IMR-90 (cell line): Measurements from ENCODE around the gene PTTG1IP2. TPM values are rescaled to one million over a fixed set of nuclear protein-coding genes. Genes with fewer than 3 reads are reported as not detected.

Experiments used
- ATAC-seq: fragments of 200-7000 bp; cut with Tn5 transposase; 2 replicates; pipeline ENCODE4 v1.9.1; 2020; ENCODE audit warnings: low read depth, mild to moderate bottlenecking, moderate library complexity
- BruUV-seq: library from RNA; stranded (reverse); fragments of 400-500 nt; replicated peaks from 2 replicates; lab custom pipeline; 2021; lab: Mats Ljungman, UMichigan
- CTCF ChIA-PET: fragments of 300-600 bp; formaldehyde crosslinking; extraction: SDS; loops from one replicate; lab custom pipeline; 2021; ENCODE audit warnings: antibody characterized with exemption; lab: Yijun Ruan, JAX
- POLR2A ChIA-PET: fragments of 300-600 bp; sonication (Branson Sonifier 250); formaldehyde crosslinking; loops from one replicate; lab custom pipeline; 2022; ENCODE audit warnings: antibody characterized with exemption; ENCODE audit not compliant: unreplicated experiment; lab: Charles Lee
- DNase-seq: peaks from one replicate; pipeline ENCODE4 v3.0.0; 2013
- H2AFZ ChIP-seq: replicated peaks from 2 replicates; pipeline ENCODE3; 2013; ENCODE audit warnings: low read length, mild to moderate bottlenecking; ENCODE audit not compliant: poor library complexity
- H2AK5ac ChIP-seq: 2 replicates; pipeline ENCODE4 v1.6.1; 2013; ENCODE audit warnings: low read depth, low read length, inconsistent platforms
- H2AK9ac ChIP-seq: replicated peaks from 2 replicates; pipeline ENCODE3; 2013; ENCODE audit warnings: mild to moderate bottlenecking, low read depth, low read length, moderate library complexity; ENCODE audit not compliant: poor library complexity
- H2BK120ac ChIP-seq: 2 replicates; pipeline ENCODE4 v1.6.1; 2013; ENCODE audit warnings: low read depth, low read length, inconsistent platforms
- H2BK15ac ChIP-seq: 3 replicates; pipeline ENCODE4 v1.6.1; 2013; ENCODE audit warnings: low read depth, low read length, inconsistent platforms
- H2BK20ac ChIP-seq: 2 replicates; pipeline ENCODE4 v1.6.1; 2013; ENCODE audit warnings: low read depth, mild to moderate bottlenecking, inconsistent platforms, low read length, moderate library complexity
- H2BK5ac ChIP-seq: 2 replicates; pipeline ENCODE4 v1.6.1; 2013; ENCODE audit warnings: mild to moderate bottlenecking, low read depth, low read length, inconsistent platforms; ENCODE audit not compliant: poor library complexity, severe bottlenecking
- H3K14ac ChIP-seq: replicated peaks from 2 replicates; pipeline ENCODE4 v1.6.1; 2013; ENCODE audit warnings: low read depth, low read length, inconsistent platforms
- H3K18ac ChIP-seq: 2 replicates; pipeline ENCODE4 v1.6.1; 2013; ENCODE audit warnings: low read depth, low read length, control low read depth
- H3K23ac ChIP-seq: 2 replicates; pipeline ENCODE4 v1.6.1; 2013; ENCODE audit warnings: low read depth, low read length, inconsistent platforms
- H3K27ac ChIP-seq: 2 replicates; pipeline ENCODE4 v1.5.1; 2013; ENCODE audit warnings: mild to moderate bottlenecking, control low read depth, low read length; ENCODE audit not compliant: insufficient read depth
- H3K27me3 ChIP-seq: 2 replicates; pipeline ENCODE4 v1.6.1; 2013; ENCODE audit warnings: low read length; ENCODE audit not compliant: control insufficient read depth, insufficient read depth
- H3K36me3 ChIP-seq: 2 replicates; pipeline ENCODE4 v1.6.1; 2013; ENCODE audit warnings: low read length, mixed read lengths; ENCODE audit not compliant: control insufficient read depth, insufficient read depth
- H3K4ac ChIP-seq: 2 replicates; pipeline ENCODE4 v1.6.1; 2013; ENCODE audit warnings: low read depth, low read length, inconsistent platforms
- H3K4me1 ChIP-seq: 2 replicates; pipeline ENCODE4 v1.6.1; 2013; ENCODE audit warnings: low read length, mixed read lengths; ENCODE audit not compliant: control insufficient read depth, insufficient read depth
- H3K4me2 ChIP-seq: 2 replicates; pipeline ENCODE4 v1.6.1; 2013; ENCODE audit warnings: low read depth, mild to moderate bottlenecking, control low read depth, low read length, moderate library complexity
- H3K4me3 ChIP-seq: 2 replicates; pipeline ENCODE4 v1.5.1; 2013; ENCODE audit warnings: low read depth, mild to moderate bottlenecking, control low read depth, low read length, moderate library complexity; ENCODE audit not compliant: insufficient read depth
- H3K56ac ChIP-seq: 2 replicates; pipeline ENCODE4 v1.6.1; 2013; ENCODE audit warnings: low read length, inconsistent platforms; ENCODE audit not compliant: insufficient read depth; ENCODE audit errors: extremely low read depth
- H3K79me1 ChIP-seq, 2 experiments: 2 replicates each; pipeline ENCODE4 v1.6.1; 2013; ENCODE audit warnings: low read length in 2 of 2, inconsistent platforms in 1 of 2, low read depth in 1 of 2
- H3K9ac ChIP-seq: 2 replicates; pipeline ENCODE4 v1.6.1; 2013; ENCODE audit warnings: low read depth, low read length, control low read depth
- H3K9me1 ChIP-seq: 2 replicates; pipeline ENCODE4 v1.6.1; 2013; ENCODE audit warnings: low read length, inconsistent platforms; ENCODE audit not compliant: insufficient read depth
- H3K9me3 ChIP-seq: 2 replicates; pipeline ENCODE4 v1.6.1; 2013; ENCODE audit warnings: low read length; ENCODE audit not compliant: control insufficient read depth, insufficient read depth
- H4K20me1 ChIP-seq: 2 replicates; pipeline ENCODE4 v1.6.1; 2013; ENCODE audit warnings: low read length, inconsistent platforms; ENCODE audit not compliant: insufficient read depth
- H4K5ac ChIP-seq: 2 replicates; pipeline ENCODE4 v1.6.1; 2013; ENCODE audit warnings: mild to moderate bottlenecking, low read depth, low read length, control low read depth
- H4K8ac ChIP-seq, 2 experiments: 2 replicates each; pipeline ENCODE4 v1.6.1; 2013; ENCODE audit warnings: low read depth in 2 of 2, low read length in 2 of 2, control low read depth in 1 of 2, inconsistent platforms in 1 of 2
- H4K91ac ChIP-seq: 2 replicates; pipeline ENCODE4 v1.6.1; 2013; ENCODE audit warnings: low read depth, low read length, inconsistent platforms; ENCODE audit not compliant: insufficient read depth
- BHLHE40 ChIP-seq: fragments of 150-350 bp; IDR thresholded peaks from 2 replicates; pipeline ENCODE4 v1.6.1; 2016; ENCODE audit warnings: mild to moderate bottlenecking, low read depth, low read length
- CEBPB ChIP-seq: IDR thresholded peaks from 2 replicates; pipeline ENCODE4 v1.6.1; 2012; ENCODE audit warnings: low read depth, low read length, improper control_type of control experiment
- CHD1 ChIP-seq: IDR thresholded peaks from 2 replicates; pipeline ENCODE4 v1.6.1; 2012; ENCODE audit warnings: low read depth, low read length, improper control_type of control experiment
- FOS ChIP-seq: fragments of 150-350 bp; IDR thresholded peaks from 2 replicates; pipeline ENCODE4 v1.6.1; 2016; ENCODE audit warnings: low read depth, low read length
- MAFK ChIP-seq: IDR thresholded peaks from 2 replicates; pipeline ENCODE4 v1.6.1; 2012; ENCODE audit warnings: low read depth, low read length, improper control_type of control experiment
- MXI1 ChIP-seq: IDR thresholded peaks from 2 replicates; pipeline ENCODE4 v1.6.1; 2012; ENCODE audit warnings: low read depth, mild to moderate bottlenecking, low read length, moderate library complexity, borderline replicate concordance
- POLR2A ChIP-seq: IDR thresholded peaks from 2 replicates; pipeline ENCODE4 v1.6.1; 2012; ENCODE audit warnings: mild to moderate bottlenecking, low read depth, low read length
- RAD21 ChIP-seq: IDR thresholded peaks from 2 replicates; pipeline ENCODE4 v1.6.1; 2012; ENCODE audit warnings: low read length, improper control_type of control experiment
- RCOR1 ChIP-seq: IDR thresholded peaks from 2 replicates; pipeline ENCODE4 v1.6.1; 2012; ENCODE audit warnings: mild to moderate bottlenecking, low read length, improper control_type of control experiment; ENCODE audit not compliant: insufficient replicate concordance
- RFX5 ChIP-seq: IDR thresholded peaks from 2 replicates; pipeline ENCODE4 v1.8.0; 2012; ENCODE audit warnings: low read depth, mild to moderate bottlenecking, low read length, moderate library complexity
- SMC3 ChIP-seq: fragments of 150-350 bp; IDR thresholded peaks from 2 replicates; pipeline ENCODE4 v1.6.1; 2016; ENCODE audit warnings: low read depth, mild to moderate bottlenecking, antibody characterized with exemption, low read length, moderate library complexity
- WGBS, 2 experiments: methylation state at CpG; one replicate each; pipeline versions ENCODE4 v1.1.5 to v1.1.7; 2013; ENCODE audit warnings: missing lambda C conversion rate in 2 of 2; ENCODE audit not compliant: insufficient read length in 1 of 2; ENCODE audit errors: extremely low coverage in 2 of 2; 5-methylcytosine and 5-hydroxymethylcytosine counted together
- dilution Hi-C: fragments of 300-500 bp; cut with HindIII; formaldehyde crosslinking; loops from one replicate; pipeline ENCODE4 v1.14.3; 2018; ENCODE audit warnings: low sequenced_read_pairs; ENCODE audit not compliant: unreplicated experiment
- in situ Hi-C: fragments of 300-500 bp; cut with MboI; formaldehyde crosslinking; loops from 3 replicates; pipeline ENCODE4 v1.14.3; 2019; ENCODE audit warnings: low sequenced_read_pairs, inconsistent platforms, mixed read lengths
- intact Hi-C: fragments of 100-400 bp; cut with micrococcal nuclease; formaldehyde crosslinking; loops from 2 replicates; pipeline ENCODE4 v1.10.0; 2022
- polyA plus RNA-seq, 3 experiments: library from polyadenylated mRNA; depleted of rRNA; stranded (reverse); fragments of >200 nt; gene quantifications; 2 replicates each; pipeline ENCODE4 v1.2.3, GENCODE V29; 2012; ENCODE audit warnings: low replicate concordance in 1 of 3
- total RNA-seq: library from RNA; depleted of rRNA; stranded (reverse); fragments of >200 nt; gene quantifications from 2 replicates; pipeline ENCODE4 v1.2.3, GENCODE V29; 2012
- TF ChIP-seq, protein P1 (sequence below): fragments of 150-350 bp; IDR thresholded peaks from 2 replicates; pipeline ENCODE4 v1.6.1; 2016; ENCODE audit warnings: low read depth, mild to moderate bottlenecking, low read length, moderate library complexity, borderline replicate concordance
- TF ChIP-seq, protein P2 (sequence below): conservative IDR thresholded peaks from 2 replicates; pipeline ENCODE4 v1.5.1; 2012; ENCODE audit warnings: mild to moderate bottlenecking, low read depth, low read length, improper control_type of control experiment
- TF ChIP-seq, protein P3 (sequence below): fragments of 150-350 bp; IDR thresholded peaks from 2 replicates; pipeline ENCODE4 v1.6.1; 2017; ENCODE audit warnings: mild to moderate bottlenecking, antibody characterized with exemption, low read length, low read depth

The PTTG1IP2 gene
- total and polyA plus RNA-seq, 2 of the 4 experiments (the other 2 are of a cell fraction) = not detected

DNA sequence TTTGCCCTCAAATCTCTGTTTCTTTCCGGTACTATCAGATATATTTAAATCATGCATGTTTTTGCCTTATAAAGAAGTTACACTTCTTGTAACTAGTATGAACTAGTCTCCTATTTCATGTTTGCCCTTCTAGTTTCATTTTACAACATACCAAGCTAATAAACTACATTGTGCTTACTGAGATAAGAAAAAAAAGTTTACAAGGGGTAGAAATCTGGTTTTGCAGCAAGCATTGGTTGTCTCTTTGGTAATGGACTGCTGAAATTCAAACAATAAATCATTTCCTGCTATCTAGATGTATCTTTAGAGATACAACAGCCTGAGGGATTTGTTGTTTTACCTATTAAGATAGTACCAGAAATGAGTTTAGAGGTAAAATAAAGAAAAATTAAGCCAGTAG lies 18.8 kb downstream of the PTTG1IP2 start:
- POLR2A ChIA-PET = no interaction called here
- Histone ChIP-seq H2BK120ac (no peak overlapping the region), H3K27me3 (no peaks in the 10 kb centered on the region), H3K14ac (no peak overlapping the region), H3K4me1 (no peaks in the 10 kb centered on the region), H2AK5ac (no peak overlapping the region), H3K9ac (no peak overlapping the region), H3K4me3 (no peak overlapping the region), H4K8ac (no peak overlapping the region), H3K23ac (no peak overlapping the region), H2BK20ac (no peak overlapping the region), H2BK5ac (no peak overlapping the region), H4K91ac (no peak overlapping the region), H3K4me2 (no peak overlapping the region), H3K18ac (no peak overlapping the region), H3K9me3 (no peaks in the 10 kb centered on the region), H3K56ac (no peak overlapping the region), H2AFZ (no peak overlapping the region), H4K20me1 (no peaks in the 10 kb centered on the region), H3K36me3 (no peaks in the 10 kb centered on the region), H2BK15ac (no peak overlapping the region), H3K79me1 (no peaks in the 10 kb centered on the region), H3K4ac (no peak overlapping the region), H3K9me1 (no peaks in the 10 kb centered on the region), H2AK9ac (no peak overlapping the region), H4K5ac (no peak overlapping the region), H3K27ac (no peak overlapping the region)
- BruUV-seq = no TSS peak
- TF ChIP-seq CEBPB (no peak), SMC3 (no peak), MAFK (no peak), FOS (no peak), BHLHE40 (no peak), CHD1 (no peak), RCOR1 (no peak), MXI1 (no peak), POLR2A (no peak), RFX5 (no peak), RAD21 (no peak)
- TF ChIP-seq, protein P1, sequence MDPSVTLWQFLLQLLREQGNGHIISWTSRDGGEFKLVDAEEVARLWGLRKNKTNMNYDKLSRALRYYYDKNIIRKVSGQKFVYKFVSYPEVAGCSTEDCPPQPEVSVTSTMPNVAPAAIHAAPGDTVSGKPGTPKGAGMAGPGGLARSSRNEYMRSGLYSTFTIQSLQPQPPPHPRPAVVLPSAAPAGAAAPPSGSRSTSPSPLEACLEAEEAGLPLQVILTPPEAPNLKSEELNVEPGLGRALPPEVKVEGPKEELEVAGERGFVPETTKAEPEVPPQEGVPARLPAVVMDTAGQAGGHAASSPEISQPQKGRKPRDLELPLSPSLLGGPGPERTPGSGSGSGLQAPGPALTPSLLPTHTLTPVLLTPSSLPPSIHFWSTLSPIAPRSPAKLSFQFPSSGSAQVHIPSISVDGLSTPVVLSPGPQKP = no peak
- TF ChIP-seq, protein P2, sequence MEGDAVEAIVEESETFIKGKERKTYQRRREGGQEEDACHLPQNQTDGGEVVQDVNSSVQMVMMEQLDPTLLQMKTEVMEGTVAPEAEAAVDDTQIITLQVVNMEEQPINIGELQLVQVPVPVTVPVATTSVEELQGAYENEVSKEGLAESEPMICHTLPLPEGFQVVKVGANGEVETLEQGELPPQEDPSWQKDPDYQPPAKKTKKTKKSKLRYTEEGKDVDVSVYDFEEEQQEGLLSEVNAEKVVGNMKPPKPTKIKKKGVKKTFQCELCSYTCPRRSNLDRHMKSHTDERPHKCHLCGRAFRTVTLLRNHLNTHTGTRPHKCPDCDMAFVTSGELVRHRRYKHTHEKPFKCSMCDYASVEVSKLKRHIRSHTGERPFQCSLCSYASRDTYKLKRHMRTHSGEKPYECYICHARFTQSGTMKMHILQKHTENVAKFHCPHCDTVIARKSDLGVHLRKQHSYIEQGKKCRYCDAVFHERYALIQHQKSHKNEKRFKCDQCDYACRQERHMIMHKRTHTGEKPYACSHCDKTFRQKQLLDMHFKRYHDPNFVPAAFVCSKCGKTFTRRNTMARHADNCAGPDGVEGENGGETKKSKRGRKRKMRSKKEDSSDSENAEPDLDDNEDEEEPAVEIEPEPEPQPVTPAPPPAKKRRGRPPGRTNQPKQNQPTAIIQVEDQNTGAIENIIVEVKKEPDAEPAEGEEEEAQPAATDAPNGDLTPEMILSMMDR = no peak
- TF ChIP-seq, protein P3, sequence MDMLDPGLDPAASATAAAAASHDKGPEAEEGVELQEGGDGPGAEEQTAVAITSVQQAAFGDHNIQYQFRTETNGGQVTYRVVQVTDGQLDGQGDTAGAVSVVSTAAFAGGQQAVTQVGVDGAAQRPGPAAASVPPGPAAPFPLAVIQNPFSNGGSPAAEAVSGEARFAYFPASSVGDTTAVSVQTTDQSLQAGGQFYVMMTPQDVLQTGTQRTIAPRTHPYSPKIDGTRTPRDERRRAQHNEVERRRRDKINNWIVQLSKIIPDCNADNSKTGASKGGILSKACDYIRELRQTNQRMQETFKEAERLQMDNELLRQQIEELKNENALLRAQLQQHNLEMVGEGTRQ = no peak
- ATAC-seq = no peak
- intact Hi-C loops = no loop called here
- no CpG with 5 or more reads among the region's 1 CpG for WGBS, 2 experiments
- in situ Hi-C loops = no loop called here
- no peak for DNase-seq
- CTCF ChIA-PET = interaction anchor here (1.1 kb wide), 1 partner anchor 22 kb away, joined by 4 read pairs; no protein-coding TSS in a partner anchor
- dilution Hi-C loops = no loop called here
